ENCODE results near the gene SH3BP1.

The SH3BP1 gene

GRCh38 chr22:37616201-37617083, 23.0 kb upstream of the SH3BP1 start:
- no peak for DNase-seq (ENCODE audit: low spot score)

GRCh38 chr22:37617431-37617830, 22.0 kb upstream of the SH3BP1 start:
- DNase-seq (ENCODE audit: low spot score): no peak

GRCh38 chr22:37618072-37618656, 21.3 kb upstream of the SH3BP1 start:
- DNase-seq (ENCODE audit: low spot score): no peak

GRCh38 chr22:37618674-37619073, 20.8 kb upstream of the SH3BP1 start:
- DNase-seq (ENCODE audit: low spot score): no peak

- DNase-seq (ENCODE audit: low spot score): no peak
These were observed 19.5 kb upstream of the SH3BP1 start for GRCh38 chr22:37619991-37620390.

- DNase-seq (ENCODE audit: low spot score): no peak
These were observed 18.1 kb upstream of the SH3BP1 start for GRCh38 chr22:37621352-37621860.

GRCh38 chr22:37623075-37624016, 16.1 kb upstream of the SH3BP1 start:
- no peak for DNase-seq (ENCODE audit: low spot score)

- DNase-seq (ENCODE audit: low spot score): no peak
These were observed 15.5 kb upstream of the SH3BP1 start for GRCh38 chr22:37624017-37624365.

GRCh38 chr22:37624876-37625275, 14.6 kb upstream of the SH3BP1 start:
- DNase-seq (ENCODE audit: low spot score): no peak

- DNase-seq (ENCODE audit: low spot score): no peak
These were observed 13.7 kb upstream of the SH3BP1 start for GRCh38 chr22:37625737-37626136.

- no peak for DNase-seq (ENCODE audit: low spot score)
These were observed 13.3 kb upstream of the SH3BP1 start for GRCh38 chr22:37626144-37626543.

GRCh38 chr22:37626556-37627075, 12.9 kb upstream of the SH3BP1 start:
- DNase-seq (ENCODE audit: low spot score): no peak

GRCh38 chr22:37627121-37627520, 12.3 kb upstream of the SH3BP1 start:
- no peak for DNase-seq (ENCODE audit: low spot score)

- DNase-seq (ENCODE audit: low spot score): no peak
These were observed 11.9 kb upstream of the SH3BP1 start for GRCh38 chr22:37627545-37627944.

GRCh38 chr22:37628830-37629229, 10.6 kb upstream of the SH3BP1 start:
- DNase-seq (ENCODE audit: low spot score): no peak

GRCh38 chr22:37629928-37630327, 9.5 kb upstream of the SH3BP1 start:
- no peak for DNase-seq (ENCODE audit: low spot score)

- no peak for DNase-seq (ENCODE audit: low spot score)
These were observed 8.5 kb upstream of the SH3BP1 start for GRCh38 chr22:37630839-37631435.

GRCh38 chr22:37631448-37632173, 7.9 kb upstream of the SH3BP1 start:
- no peak for DNase-seq (ENCODE audit: low spot score)

- no peak for DNase-seq (ENCODE audit: low spot score)
These were observed 7.0 kb upstream of the SH3BP1 start for GRCh38 chr22:37632174-37633088.

- DNase-seq (ENCODE audit: low spot score): no peak
These were observed 6.3 kb upstream of the SH3BP1 start for GRCh38 chr22:37633089-37633624.
